Sigmoid colon (tissue), 7 donors: ENCODE data around the gene MARK3. TPM values are rescaled to one million over a fixed set of nuclear protein-coding genes. Genes with fewer than 3 reads are reported as not detected.

Experiments
- DNase-seq: peaks from one replicate; pipeline ENCODE4 v3.0.0-alpha.2; 2019
- H3K27ac ChIP-seq, 4 donors: fragments of 200-600 bp; sonication (generic); one replicate each; pipeline ENCODE4 v1.5.1; 2016 to 2019; ENCODE audit warnings: mild to moderate bottlenecking in 1 of 4
- H3K27me3 ChIP-seq, 3 donors: fragments of 200-600 bp; sonication (generic); one replicate each; pipeline ENCODE4 v1.5.1; 2019; ENCODE audit warnings: mild to moderate bottlenecking in 1 of 3
- H3K36me3 ChIP-seq, 4 donors: fragments of 200-600 bp; sonication (generic); one replicate each; pipeline ENCODE4 v1.5.1; 2016 to 2019
- H3K4me1 ChIP-seq, 4 donors: fragments of 200-600 bp; sonication (generic); one replicate each; pipeline ENCODE4 v1.5.1; 2017 to 2019
- H3K4me3 ChIP-seq, 4 donors: fragments of 200-600 bp; sonication (generic); one replicate each; pipeline ENCODE4 v1.5.1; 2017 to 2019; ENCODE audit warnings: mild to moderate bottlenecking in 2 of 4, moderate library complexity in 1 of 4
- H3K9me3 ChIP-seq, 4 donors: fragments of 200-600 bp in 3 of 4; sonication (generic) in 3 of 4; one replicate each; pipeline versions ENCODE4 v1.5.1 to v1.6.1; 2013 to 2019
- CTCF ChIP-seq, 4 experiments: fragments of 450-650 bp in 3 of 4; fragments of 200-600 bp in 1 of 4; IDR thresholded peaks; one replicate each; pipeline ENCODE4 v1.5.1; 2016 to 2019; ENCODE audit warnings: antibody characterized with exemption in 4 of 4, mild to moderate bottlenecking in 3 of 4, moderate library complexity in 2 of 4
- EP300 ChIP-seq, 4 donors: sonication (generic); formaldehyde crosslinking; IDR thresholded peaks; one replicate each; pipeline ENCODE4 v1.6.1; 2017; ENCODE audit warnings: antibody characterized with exemption in 4 of 4
- POLR2A ChIP-seq, 2 donors: fragments of 450-650 bp; IDR thresholded peaks; one replicate each; pipeline ENCODE4 v1.6.1; 2016; ENCODE audit warnings: antibody characterized with exemption in 2 of 2, mild to moderate bottlenecking in 2 of 2, moderate library complexity in 2 of 2
- POLR2AphosphoS5 ChIP-seq, 4 donors: sonication (generic); formaldehyde crosslinking; IDR thresholded peaks; one replicate each; pipeline ENCODE4 v1.6.1; 2017; ENCODE audit warnings: antibody characterized with exemption in 4 of 4
- WGBS, 2 donors: extraction: QIAGEN DNeasy Blood & Tissue Kit; methylation state at CpG; one replicate each; pipeline ENCODE4 v1.1.7; 2013; 5-methylcytosine and 5-hydroxymethylcytosine counted together
- intact Hi-C: fragments of 100-400 bp; cut with DNase I; formaldehyde crosslinking; loops from one replicate; pipeline ENCODE4 v1.15.1; 2023
- polyA plus RNA-seq, 3 donors: library from polyadenylated mRNA; stranded (reverse); fragments of 200-250 nt; gene quantifications; one replicate each; pipeline ENCODE4 v1.2.3, GENCODE V29; 2013
- total RNA-seq, 4 donors: library from RNA; depleted of rRNA; stranded (reverse); fragments of >200 nt; gene quantifications; one replicate each; pipeline ENCODE4 v1.1.0, GENCODE V29; 2016
- donor health status: healthy with polysubstance abuse.
- donor health status: Bipolar disorder and iron deficiency.
- donor health status: healthy.

Gene MARK3
- total and polyA plus RNA-seq, 7 donors = 21.6 to 104 (median 66.7) TPM

DNA sequence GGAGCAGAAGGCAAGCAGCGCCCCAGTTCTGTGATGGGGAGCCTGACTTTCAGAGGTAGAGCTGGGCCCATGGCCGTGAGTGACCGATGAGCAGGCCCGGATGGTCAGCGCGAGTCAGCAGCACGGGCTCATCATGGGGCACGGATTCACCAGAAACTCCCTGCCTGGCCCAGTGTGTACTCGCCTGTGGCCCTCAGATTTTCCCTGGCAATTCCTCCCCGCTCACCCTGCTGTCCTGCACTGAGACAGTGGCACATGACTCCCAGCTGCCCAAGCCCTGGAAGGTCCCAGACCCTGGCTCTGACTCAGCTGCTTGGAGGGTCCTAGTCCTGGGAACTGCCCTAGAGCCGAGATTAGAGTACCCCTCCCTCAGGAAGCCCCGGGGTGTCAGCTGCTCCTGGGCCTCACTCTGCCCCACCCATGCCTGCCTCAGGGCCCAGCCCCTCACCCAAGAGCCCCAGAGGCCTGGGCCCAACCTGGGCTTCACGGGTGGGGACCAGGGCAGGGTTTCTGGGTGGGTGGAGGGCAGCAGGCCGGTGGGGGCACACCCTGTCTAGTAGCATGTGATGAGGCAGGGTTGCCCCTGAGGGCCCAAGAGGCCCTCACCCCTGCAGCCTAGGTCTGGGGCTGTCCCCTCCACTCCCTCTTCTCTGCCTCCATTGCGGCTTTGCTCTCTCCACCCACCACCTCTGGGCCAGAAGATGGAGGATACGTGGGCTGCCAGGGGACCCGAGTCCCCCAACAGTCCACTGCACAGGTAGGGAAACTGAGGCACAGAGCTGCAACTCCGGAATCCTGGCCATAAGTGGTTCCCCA, 152.2 kb downstream of the MARK3 start:
- peak; percentile 64 for DNase-seq
- Histone ChIP-seq H3K27me3 (no peaks in the 10 kb centered on the region), H3K4me1 (peaks cover 0 to 97% (median 91%) of the 10 kb centered on the region in 4 donors), H3K4me3 (no peak overlapping the region), H3K27ac (peak overlapping the region; percentile 92 to 98 (median 94)), H3K9me3 (no peaks in the 10 kb centered on the region), H3K36me3 (peaks cover 0 to 6% (median 0%) of the 10 kb centered on the region in 4 donors)
- 69 to 74% methylated on average over 18 of the region's 18 CpGs for WGBS, 2 donors
- intact Hi-C loops = no loop called here
- TF ChIP-seq POLR2A (IDR thresholded peaks at IDR 0.05) (no peak), POLR2AphosphoS5 (IDR thresholded peaks at IDR 0.05) (no peak), CTCF (IDR thresholded peaks at IDR 0.05) (no peak), EP300 (IDR thresholded peaks at IDR 0.05) (no peak)

DNA sequence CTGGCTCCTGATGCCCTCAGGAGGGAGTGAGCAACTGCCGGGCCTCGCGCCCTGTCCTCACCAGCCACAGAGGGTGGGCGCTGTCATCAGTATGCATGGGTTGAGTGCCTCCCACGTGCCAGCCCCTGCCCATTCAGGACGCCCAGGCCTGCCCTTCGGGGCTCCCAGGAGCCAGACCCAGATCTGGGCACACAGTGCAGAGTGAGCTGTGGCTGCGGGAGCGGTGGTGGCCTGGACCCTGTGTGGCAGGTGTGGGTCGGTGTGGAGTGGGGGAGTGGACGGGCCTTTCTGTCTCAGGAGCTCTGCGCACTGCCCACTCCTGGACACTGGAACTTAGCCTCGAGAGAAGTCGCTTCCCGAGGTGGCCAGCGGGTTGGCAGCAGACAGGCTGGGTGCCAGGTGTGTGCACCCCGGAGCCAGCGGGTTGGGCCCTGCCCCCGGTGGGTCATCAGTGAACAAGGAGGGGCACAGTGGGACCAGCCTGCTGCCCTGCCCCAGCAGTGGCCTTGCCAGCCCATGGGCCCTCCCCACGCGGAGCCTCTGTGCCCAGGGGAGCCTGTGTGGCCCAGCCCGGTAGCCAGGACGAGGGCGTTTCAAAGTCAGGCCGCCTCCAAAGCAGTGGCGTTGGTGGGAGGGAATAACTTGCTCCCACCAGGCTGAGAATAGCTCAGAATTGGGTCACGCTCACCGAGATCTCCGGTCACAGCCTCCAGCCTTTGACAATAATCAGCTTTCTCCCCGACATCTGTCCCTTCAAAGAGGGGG, 153.3 kb downstream of the MARK3 start:
- TF ChIP-seq POLR2AphosphoS5 (IDR thresholded peaks at IDR 0.05) (peak in 2 of 4 donors; percentile 16 to 37), CTCF (IDR thresholded peaks at IDR 0.05) (no peak), POLR2A (IDR thresholded peaks at IDR 0.05) (no peak)
- intact Hi-C loops = no loop called here
- Histone ChIP-seq H3K36me3 (peaks cover 0 to 6% (median 0%) of the 10 kb centered on the region in 4 donors), H3K4me1 (peaks cover 0 to 97% (median 91%) of the 10 kb centered on the region in 4 donors), H3K4me3 (no peak overlapping the region), H3K27ac (peak overlapping the region; percentile 92 to 98 (median 94)), H3K9me3 (no peaks in the 10 kb centered on the region), H3K27me3 (no peaks in the 10 kb centered on the region)
- DNase-seq = peak; percentile 80
- 35 to 60% methylated on average over 30 of the region's 30 CpGs for WGBS, 2 donors

DNA sequence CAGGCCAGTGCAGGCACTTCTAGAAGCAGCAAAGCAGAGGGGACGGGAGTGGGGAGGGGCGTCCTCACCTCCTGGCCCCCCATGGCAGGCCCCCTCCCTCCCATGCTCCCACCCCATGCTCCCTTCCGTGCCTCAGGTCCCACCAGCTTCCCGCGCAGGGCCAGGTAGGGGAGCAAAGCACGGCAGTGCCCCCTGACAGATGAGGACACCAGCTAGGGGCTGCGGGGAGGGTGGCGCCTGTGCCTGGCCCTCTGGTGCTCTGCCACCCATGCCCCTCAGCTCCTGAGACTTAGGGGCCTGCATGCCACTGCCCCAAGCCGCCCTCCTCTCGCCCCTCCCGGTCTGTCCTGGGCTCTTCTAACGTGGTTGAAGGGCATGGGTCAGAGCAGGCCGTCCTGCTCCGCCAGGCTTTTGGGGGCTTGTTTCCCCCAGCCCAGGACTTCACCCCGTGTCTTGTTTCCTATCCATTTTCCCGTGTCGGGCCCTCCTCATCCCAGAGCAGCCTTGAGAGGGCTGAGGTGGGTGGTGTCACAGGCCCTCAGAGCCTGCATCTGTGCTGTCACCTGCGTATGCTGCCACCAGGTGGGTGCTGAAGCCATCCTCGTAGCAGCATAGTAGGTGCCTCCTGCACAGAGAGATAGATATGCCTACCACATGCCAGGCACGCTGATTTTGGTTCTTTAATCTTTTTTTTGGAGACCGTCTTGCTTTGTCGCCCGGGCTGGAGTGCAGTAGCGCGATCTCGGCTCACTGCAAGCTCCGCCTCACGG, 154.0 kb downstream of the MARK3 start:
- intact Hi-C loops = no loop called here
- DNase-seq = no peak
- peaks cover 0 to 97% (median 91%) of the 10 kb centered on the region in 4 donors for H3K4me1 ChIP-seq
- H3K36me3 ChIP-seq = peaks cover 0 to 6% (median 0%) of the 10 kb centered on the region in 4 donors
- peak overlapping the region; percentile 92 to 98 (median 94) for H3K27ac ChIP-seq
- no peaks in the 10 kb centered on the region for H3K9me3 ChIP-seq
- H3K4me3 ChIP-seq = no peak overlapping the region
- TF ChIP-seq EP300 (IDR thresholded peaks at IDR 0.05) (no peak), CTCF (IDR thresholded peaks at IDR 0.05) (no peak), POLR2AphosphoS5 (IDR thresholded peaks at IDR 0.05) (no peak), POLR2A (IDR thresholded peaks at IDR 0.05) (no peak)
- no peaks in the 10 kb centered on the region for H3K27me3 ChIP-seq
- 71 to 76% methylated on average over 28 of the region's 28 CpGs for WGBS, 2 donors

- peaks cover 0 to 97% (median 90%) of the 10 kb centered on the region in 4 donors for H3K4me1 ChIP-seq
- no peak overlapping the region for H3K4me3 ChIP-seq
- H3K9me3 ChIP-seq = no peaks in the 10 kb centered on the region
- 41 to 61% methylated on average over 17 of the region's 17 CpGs for WGBS, 2 donors
- intact Hi-C loops = no loop called here
- no peaks in the 10 kb centered on the region for H3K27me3 ChIP-seq
- TF ChIP-seq POLR2A (IDR thresholded peaks at IDR 0.05) = no peak
- TF ChIP-seq CTCF (IDR thresholded peaks at IDR 0.05) = no peak
- no peak for TF ChIP-seq POLR2AphosphoS5 (IDR thresholded peaks at IDR 0.05)
- no peak for TF ChIP-seq EP300 (IDR thresholded peaks at IDR 0.05)
- peak; percentile 72 for DNase-seq
- no peaks in the 10 kb centered on the region for H3K36me3 ChIP-seq
- peak overlapping the region; percentile 92 to 98 (median 94) for H3K27ac ChIP-seq
Measured at GRCh38 chr14:103540821-103541708, 155.8 kb downstream of the MARK3 start.
